Activated naive CD8-positive, alpha-beta T cell treated with anti-CD3 and anti-CD28 coated beads, Interleukin-2, amount 10 ng/mL, durations not matched to agents 7 days and 5 days (primary cell): ENCODE data around the gene ZNRF2. TPM values are rescaled to one million over a fixed set of nuclear protein-coding genes. Genes with fewer than 3 reads are reported as not detected.
"Not testable (repeated sequence)": the region's sequence is repeated elsewhere in the genome, so short reads cannot be mapped to it uniquely, and the experiment has no call there.

Source experiments
- ATAC-seq: fragments of 150-1000 bp; cut with Tn5 transposase; one replicate; pipeline ENCODE4 v1.10.0; 2021; ENCODE audit warnings: low read depth, moderate library complexity
- POLR2A ChIA-PET: fragments of 350-600 bp; sonication (Branson Sonifier 250); formaldehyde crosslinking; loops from one replicate; lab custom pipeline; 2021; ENCODE audit warnings: antibody characterized with exemption; lab: Charles Lee
- DNase-seq: peaks from one replicate; pipeline ENCODE4 v3.0.0; 2021
- H3K27ac Mint-ChIP-seq: one replicate; pipeline ENCODE4 v1.8.0; 2022; ENCODE audit warnings: mild to moderate bottlenecking, mixed read lengths
- H3K27me3 Mint-ChIP-seq: one replicate; pipeline ENCODE4 v1.8.0; 2022; ENCODE audit warnings: mild to moderate bottlenecking, moderate library complexity, mixed read lengths
- H3K36me3 Mint-ChIP-seq: one replicate; pipeline ENCODE4 v1.8.0; 2021; ENCODE audit warnings: mild to moderate bottlenecking, mixed read lengths
- H3K4me1 Mint-ChIP-seq: one replicate; pipeline ENCODE4 v1.8.0; 2021; ENCODE audit warnings: mixed read lengths
- H3K4me3 Mint-ChIP-seq: one replicate; pipeline ENCODE4 v1.8.0; 2022; ENCODE audit warnings: mild to moderate bottlenecking, moderate library complexity, mixed read lengths
- H3K9me3 Mint-ChIP-seq: one replicate; pipeline ENCODE4 v1.8.0; 2021; ENCODE audit warnings: mixed read lengths
- total RNA-seq, 2 experiments: library from RNA; stranded (reverse); gene quantifications; one replicate each; pipeline ENCODE4 v1.2.3, GENCODE V29; 2021

The ZNRF2 gene
- total RNA-seq, 2 experiments from 2014 or later, result 27.1 to 28.0 TPM

GRCh38 chr7:30252885-30253795, 31.3 kb upstream of the ZNRF2 start:
- Mint-ChIP-seq H3K9me3 (no peaks in the 10 kb centered on the region), H3K4me3 (no peak overlapping the region), H3K27ac (no peak overlapping the region), H3K27me3 (no peaks in the 10 kb centered on the region), H3K36me3 (peaks cover 2% of the 10 kb centered on the region), H3K4me1 (peaks cover 12% of the 10 kb centered on the region)
- POLR2A ChIA-PET, result no interaction called here
- DNase-seq, result no peak
- no peak for ATAC-seq

DNA sequence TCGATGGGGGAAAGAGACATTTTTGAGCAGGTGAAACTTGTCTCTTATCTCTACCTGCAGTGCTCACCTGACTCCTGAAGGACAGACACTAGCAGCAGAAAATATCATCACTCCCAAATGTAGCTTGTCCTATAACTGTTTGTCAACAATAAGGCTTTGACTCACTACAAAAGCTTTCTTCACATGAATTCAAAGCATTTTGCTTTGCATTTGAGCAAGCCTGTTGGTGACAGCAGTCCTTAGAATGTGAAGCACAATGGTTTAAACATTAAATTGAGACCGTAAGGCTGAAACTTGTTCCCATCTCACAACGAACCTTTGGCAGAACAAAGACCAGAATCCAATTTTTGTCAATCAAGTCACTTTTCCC, 30.6 kb upstream of the ZNRF2 start:
- no peak for DNase-seq
- Mint-ChIP-seq H3K4me3 (no peak overlapping the region), H3K27me3 (no peaks in the 10 kb centered on the region), H3K4me1 (peaks cover 12% of the 10 kb centered on the region), H3K27ac (no peak overlapping the region), H3K36me3 (peaks cover 2% of the 10 kb centered on the region), H3K9me3 (no peaks in the 10 kb centered on the region)
- ATAC-seq, result no peak
- POLR2A ChIA-PET, result no interaction called here

DNA sequence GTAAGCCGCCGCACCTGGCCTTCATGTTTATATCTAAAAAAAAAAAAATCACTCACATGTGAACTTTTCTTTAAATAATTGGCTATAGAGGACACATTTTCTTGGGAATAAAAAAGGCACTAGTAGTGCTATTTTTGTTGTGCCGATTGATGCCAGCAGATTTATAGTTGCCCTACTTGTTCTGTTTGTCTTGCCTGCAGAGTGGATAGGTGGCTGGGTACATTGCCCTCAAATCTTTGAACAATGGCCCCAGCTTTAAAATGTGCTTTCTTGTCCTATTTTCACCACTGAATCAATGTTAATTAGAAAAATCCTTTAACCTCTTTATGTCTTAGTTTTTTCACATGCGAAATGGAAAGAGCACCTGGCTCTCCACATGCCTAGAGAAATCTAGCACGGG, 30.1 kb upstream of the ZNRF2 start:
- Mint-ChIP-seq H3K27ac (no peak overlapping the region), H3K9me3 (no peaks in the 10 kb centered on the region), H3K4me1 (peaks cover 12% of the 10 kb centered on the region), H3K4me3 (no peak overlapping the region), H3K36me3 (peaks cover 2% of the 10 kb centered on the region), H3K27me3 (no peaks in the 10 kb centered on the region)
- no peak for DNase-seq
- ATAC-seq, result no peak
- POLR2A ChIA-PET, result no interaction called here

DNA sequence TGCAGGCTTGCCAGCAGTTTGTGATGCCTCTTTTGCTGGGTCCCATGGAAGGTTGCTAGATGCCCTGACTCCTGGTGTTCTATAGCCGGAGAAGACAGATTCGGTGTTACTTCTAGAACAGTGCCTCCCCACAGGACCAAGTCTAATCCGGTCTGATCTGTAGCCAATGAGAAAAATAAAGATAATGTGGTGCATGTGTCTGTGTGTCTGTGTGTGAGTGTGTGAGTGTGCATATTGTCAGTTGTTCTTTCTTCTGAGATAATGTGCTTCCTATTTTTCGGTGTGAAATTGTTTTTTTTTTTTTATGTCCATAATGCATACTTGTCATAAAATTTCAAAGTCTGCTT, 29.7 kb upstream of the ZNRF2 start:
- no peak for ATAC-seq
- POLR2A ChIA-PET, result no interaction called here

GRCh38 chr7:30255064-30255769, 29.2 kb upstream of the ZNRF2 start:
- peaks cover 2% of the 10 kb centered on the region for H3K36me3 Mint-ChIP-seq
- no peak for DNase-seq
- no peak overlapping the region for H3K27ac Mint-ChIP-seq
- H3K9me3 Mint-ChIP-seq, result no peaks in the 10 kb centered on the region
- ATAC-seq, result no peak
- no peaks in the 10 kb centered on the region for H3K27me3 Mint-ChIP-seq
- POLR2A ChIA-PET, result no interaction called here
- no peak overlapping the region for H3K4me3 Mint-ChIP-seq
- H3K4me1 Mint-ChIP-seq, result peaks cover 12% of the 10 kb centered on the region

More for the DNA sequence above, 29.7 kb upstream of the ZNRF2 start:
- Mint-ChIP-seq H3K27me3 (no peaks in the 10 kb centered on the region), H3K4me1 (peaks cover 12% of the 10 kb centered on the region), H3K36me3 (peaks cover 2% of the 10 kb centered on the region), H3K4me3 (no peak overlapping the region), H3K27ac (no peak overlapping the region), H3K9me3 (no peaks in the 10 kb centered on the region)
- DNase-seq, result no peak

GRCh38 chr7:30256349-30256858, 28.0 kb upstream of the ZNRF2 start:
- peaks cover 8% of the 10 kb centered on the region for H3K4me1 Mint-ChIP-seq
- no peaks in the 10 kb centered on the region for H3K9me3 Mint-ChIP-seq
- POLR2A ChIA-PET, result no interaction called here
- peaks cover 2% of the 10 kb centered on the region for H3K36me3 Mint-ChIP-seq
- DNase-seq (no peak), ATAC-seq (no peak)
- H3K27ac Mint-ChIP-seq, result no peak overlapping the region
- H3K27me3 Mint-ChIP-seq, result no peaks in the 10 kb centered on the region
- H3K4me3 Mint-ChIP-seq, result no peak overlapping the region

GRCh38 chr7:30260246-30260768, 24.1 kb upstream of the ZNRF2 start:
- Mint-ChIP-seq H3K27me3 (peaks cover 12% of the 10 kb centered on the region), H3K27ac (no peak overlapping the region), H3K36me3 (peaks cover 2% of the 10 kb centered on the region), H3K4me3 (no peak overlapping the region), H3K9me3 (no peaks in the 10 kb centered on the region), H3K4me1 (peaks cover 6% of the 10 kb centered on the region)
- DNase-seq (no peak), ATAC-seq (no peak)
- POLR2A ChIA-PET, result no interaction called here

DNA sequence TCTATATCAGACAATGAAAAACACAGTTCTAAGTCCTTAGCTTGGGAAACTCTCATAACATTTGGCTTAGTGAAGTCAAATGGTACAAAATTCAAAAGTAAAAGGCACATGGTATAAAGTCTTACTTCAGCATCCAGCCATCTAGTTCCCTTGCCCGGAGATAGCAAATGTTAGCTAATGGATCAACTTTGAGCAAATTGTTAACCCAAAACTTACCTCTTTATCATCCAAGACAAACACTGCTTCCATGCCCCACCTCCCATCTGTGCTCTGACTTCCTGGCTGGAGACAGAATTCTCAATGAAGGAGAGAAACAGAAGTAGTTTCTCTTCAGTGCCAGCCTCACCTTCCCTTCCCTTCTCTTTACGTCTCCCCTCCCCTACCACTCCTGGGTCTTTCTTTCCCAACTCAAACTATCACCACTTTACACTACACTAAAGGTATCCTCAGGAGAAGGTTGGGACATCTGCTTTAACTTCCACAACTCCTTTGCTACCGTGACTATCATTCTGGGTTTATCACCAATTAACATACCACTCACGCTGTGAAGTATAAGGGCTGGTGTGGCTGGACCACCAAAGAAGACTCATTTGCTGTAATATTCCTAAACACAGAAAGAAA, 21.2 kb upstream of the ZNRF2 start:
- POLR2A ChIA-PET, result no interaction called here
- no peak for ATAC-seq
- peaks cover 4% of the 10 kb centered on the region for H3K4me1 Mint-ChIP-seq
- no peaks in the 10 kb centered on the region for H3K9me3 Mint-ChIP-seq
- H3K27ac Mint-ChIP-seq, result no peak overlapping the region
- H3K27me3 Mint-ChIP-seq, result peaks cover 15% of the 10 kb centered on the region
- H3K4me3 Mint-ChIP-seq, result no peak overlapping the region
- no peak for DNase-seq
- no peaks in the 10 kb centered on the region for H3K36me3 Mint-ChIP-seq

DNA sequence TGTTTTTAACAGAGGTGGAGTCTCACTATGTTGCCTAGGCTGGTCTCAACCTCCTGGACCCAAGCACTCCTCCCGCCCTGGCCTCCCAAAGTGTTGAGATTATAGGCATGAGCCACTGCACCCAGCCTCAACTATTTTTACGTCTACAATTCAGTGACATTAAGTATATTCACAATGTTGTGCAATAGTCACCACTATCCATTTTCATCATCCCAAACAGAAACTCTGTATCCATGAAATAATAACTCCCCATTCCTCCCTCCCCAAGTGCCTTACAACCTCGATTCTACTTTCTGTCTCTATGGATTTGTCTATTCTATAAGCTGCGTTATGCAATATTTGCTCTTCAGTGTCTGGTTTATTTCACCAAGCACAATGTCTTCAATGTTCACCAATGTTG, 20.3 kb upstream of the ZNRF2 start:
- no peak overlapping the region for H3K27ac Mint-ChIP-seq
- no peaks in the 10 kb centered on the region for H3K36me3 Mint-ChIP-seq
- H3K27me3 Mint-ChIP-seq, result peaks cover 15% of the 10 kb centered on the region
- peaks cover 4% of the 10 kb centered on the region for H3K4me1 Mint-ChIP-seq
- no peak for ATAC-seq
- DNase-seq, result no peak
- POLR2A ChIA-PET, result no interaction called here
- no peaks in the 10 kb centered on the region for H3K9me3 Mint-ChIP-seq
- H3K4me3 Mint-ChIP-seq, result no peak overlapping the region

DNA sequence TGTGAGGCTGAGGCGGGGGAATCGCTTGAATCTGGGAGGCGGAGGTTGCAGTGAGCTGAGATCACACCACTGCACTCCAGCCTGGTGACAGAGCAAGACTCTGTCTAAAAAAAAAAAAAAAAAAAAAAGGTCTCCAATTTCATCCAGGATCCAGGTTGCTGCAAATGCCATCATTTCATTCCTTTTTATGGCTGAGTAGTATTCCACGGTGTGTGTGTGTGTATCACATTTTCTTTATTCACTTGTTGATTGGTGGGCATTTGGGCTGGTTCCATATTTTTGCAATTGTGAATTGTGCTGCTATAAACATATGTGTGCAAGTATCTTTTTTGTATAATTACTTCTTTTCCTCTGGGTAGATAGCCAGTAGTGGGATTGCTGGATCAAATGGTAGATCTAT, 19.2 kb upstream of the ZNRF2 start:
- POLR2A ChIA-PET, H3K4me1 Mint-ChIP-seq, H3K27ac Mint-ChIP-seq, H3K36me3 Mint-ChIP-seq, H3K9me3 Mint-ChIP-seq, ATAC-seq, H3K4me3 Mint-ChIP-seq, DNase-seq: not testable (repeated sequence)
- H3K27me3 Mint-ChIP-seq, result peaks cover 15% of the 10 kb centered on the region

DNA sequence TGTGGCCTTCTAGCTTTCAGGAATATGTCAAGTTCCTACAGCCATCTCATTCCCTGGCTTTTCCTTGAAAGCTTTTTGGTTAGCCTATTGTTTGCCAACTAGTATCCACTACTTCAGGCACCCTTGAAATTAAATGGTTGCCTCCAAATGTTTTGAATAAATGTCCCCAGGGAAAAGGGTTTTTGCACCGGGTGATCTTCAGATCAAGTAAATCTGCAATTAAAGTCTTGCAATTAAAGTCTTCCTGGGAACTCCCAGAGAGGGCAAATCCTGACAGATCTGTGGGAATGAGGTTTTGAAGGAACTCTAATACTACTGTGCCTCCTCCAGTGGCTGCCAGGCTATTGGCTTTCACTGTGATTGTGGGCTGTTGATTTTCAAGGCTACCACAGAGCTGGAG, 17.7 kb upstream of the ZNRF2 start:
- Mint-ChIP-seq H3K4me3 (no peak overlapping the region), H3K27me3 (peaks cover 15% of the 10 kb centered on the region), H3K9me3 (no peaks in the 10 kb centered on the region), H3K36me3 (no peaks in the 10 kb centered on the region), H3K27ac (no peak overlapping the region), H3K4me1 (peaks cover 4% of the 10 kb centered on the region)
- DNase-seq (no peak), ATAC-seq (no peak)
- POLR2A ChIA-PET, result no interaction called here

GRCh38 chr7:30268586-30268985, 15.8 kb upstream of the ZNRF2 start:
- no peak overlapping the region for H3K4me3 Mint-ChIP-seq
- POLR2A ChIA-PET, result no interaction called here
- no peak for DNase-seq
- peaks cover 15% of the 10 kb centered on the region for H3K27me3 Mint-ChIP-seq
- no peaks in the 10 kb centered on the region for H3K9me3 Mint-ChIP-seq
- no peaks in the 10 kb centered on the region for H3K4me1 Mint-ChIP-seq
- H3K27ac Mint-ChIP-seq, result no peak overlapping the region
- no peak for ATAC-seq
- H3K36me3 Mint-ChIP-seq, result no peaks in the 10 kb centered on the region

DNA sequence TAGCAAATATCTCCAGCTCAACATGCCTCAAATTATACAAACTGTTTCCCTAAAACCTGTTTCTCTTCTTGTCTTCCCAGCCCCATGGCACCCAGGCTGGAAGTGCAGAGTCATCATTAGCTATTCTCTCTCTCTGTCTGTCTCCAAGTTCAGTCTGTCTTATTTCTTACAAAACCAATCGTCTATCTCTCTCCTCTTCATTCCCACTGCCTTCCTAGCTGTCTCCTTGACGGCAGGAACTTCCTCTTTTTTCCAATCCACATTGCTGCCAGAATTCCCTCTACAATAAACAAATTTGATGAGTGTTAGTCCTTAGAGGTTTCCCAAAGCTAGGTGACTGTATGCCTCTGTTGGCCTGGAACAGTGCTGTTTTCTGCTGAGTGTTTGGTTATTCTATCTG, 14.9 kb upstream of the ZNRF2 start:
- H3K27ac Mint-ChIP-seq, result no peak overlapping the region
- no peak for DNase-seq
- no peaks in the 10 kb centered on the region for H3K36me3 Mint-ChIP-seq
- H3K4me1 Mint-ChIP-seq, result no peaks in the 10 kb centered on the region
- no peak for ATAC-seq
- no peaks in the 10 kb centered on the region for H3K9me3 Mint-ChIP-seq
- POLR2A ChIA-PET, result no interaction called here
- H3K4me3 Mint-ChIP-seq, result no peak overlapping the region
- H3K27me3 Mint-ChIP-seq, result peaks cover 9% of the 10 kb centered on the region
